HG02973 (cell line): ENCODE measurements around the gene EIPR1.
"Not testable (repeated sequence)": the region's sequence is repeated elsewhere in the genome, so short reads cannot be mapped to it uniquely, and the experiment has no call there.

Experiments used
- ATAC-seq: cut with Tn5 transposase; IDR thresholded peaks from one replicate; pipeline ENCODE4 v1.9.1; 2021; ENCODE audit warnings: moderate library complexity; ENCODE audit not compliant: unreplicated experiment

The EIPR1 gene

GRCh38 chr2:3200420-3200939 is 177.1 kb downstream of the EIPR1 start:
- ATAC-seq = no peak

- ATAC-seq = no peak
Observed at GRCh38 chr2:3199627-3200345, 177.8 kb downstream of the EIPR1 start.

- not testable (repeated sequence) for ATAC-seq
Observed at GRCh38 chr2:3198671-3199192, 178.9 kb downstream of the EIPR1 start.

- no peak for ATAC-seq
Observed at GRCh38 chr2:3198119-3198518, 179.5 kb downstream of the EIPR1 start.

- ATAC-seq = no peak
Observed at GRCh38 chr2:3197308-3197707, 180.3 kb downstream of the EIPR1 start.

- no peak for ATAC-seq
Observed at GRCh38 chr2:3196716-3197115, 180.9 kb downstream of the EIPR1 start.

GRCh38 chr2:3195641-3196476 is 181.8 kb downstream of the EIPR1 start:
- ATAC-seq = no peak

- ATAC-seq = no peak
Observed at GRCh38 chr2:3194828-3195227, 182.8 kb downstream of the EIPR1 start.

GRCh38 chr2:3193443-3194330 is 183.9 kb downstream of the EIPR1 start:
- ATAC-seq = no peak

GRCh38 chr2:3192920-3193319 is 184.7 kb downstream of the EIPR1 start:
- ATAC-seq = no peak

- no peak for ATAC-seq
Observed at GRCh38 chr2:3192281-3192818, 185.3 kb downstream of the EIPR1 start.

GRCh38 chr2:3189961-3190360 is 187.7 kb downstream of the EIPR1 start:
- ATAC-seq = no peak

- ATAC-seq = no peak
Observed at GRCh38 chr2:3189076-3189591, 188.5 kb downstream of the EIPR1 start.

- no peak for ATAC-seq
Observed at GRCh38 chr2:3188405-3188946, 189.1 kb downstream of the EIPR1 start.

GRCh38 chr2:3187467-3187866 is 190.2 kb downstream of the EIPR1 start:
- ATAC-seq = no peak

GRCh38 chr2:3186766-3187165 is 190.9 kb downstream of the EIPR1 start:
- no peak for ATAC-seq

GRCh38 chr2:3185910-3186309 is 191.7 kb downstream of the EIPR1 start:
- no peak for ATAC-seq

GRCh38 chr2:3185256-3185655 is 192.4 kb downstream of the EIPR1 start:
- ATAC-seq = no peak

- ATAC-seq = no peak
Observed at GRCh38 chr2:3184167-3184566, 193.5 kb downstream of the EIPR1 start.

- ATAC-seq = no peak
Observed at GRCh38 chr2:3183766-3184165, 193.9 kb downstream of the EIPR1 start.
